Glomerular endothelial cell (primary cell): ENCODE data around the gene PHF2. TPM values are rescaled to one million over a fixed set of nuclear protein-coding genes. Genes with fewer than 3 reads are reported as not detected.

Experiments used
- total RNA-seq: library from RNA; depleted of rRNA; stranded (reverse); fragments of >200 nt; gene quantifications from 2 replicates; pipeline ENCODE4 v1.2.3, GENCODE V29; 2015

Gene PHF2
- total RNA-seq, 1 donor from 2014 or later: 22.9 TPM

Other genes with a start within 250 kb of the PHF2 start
- gene FAM120A, start 124.9 kb upstream of the PHF2 start, total RNA-seq: 79.5 and 99.2 TPM in 2 replicates
- 27.9 and 30.4 TPM in 2 replicates for gene FAM120AOS, start 123.0 kb upstream of the PHF2 start, total RNA-seq